Stimulated activated CD8-positive, alpha-beta memory T cell treated with anti-CD3 and anti-CD28 coated beads, Interleukin-12 subunit alpha, Interleukin-12 subunit beta, amount 100 ng/mL, for 1 hour (primary cell): ENCODE measurements around the gene USP1.

ENCODE experiments used
- DNase-seq: peaks from one replicate; pipeline ENCODE4 v3.0.0-alpha.2; 2020; ENCODE audit warnings: low read depth

The USP1 gene

DNA sequence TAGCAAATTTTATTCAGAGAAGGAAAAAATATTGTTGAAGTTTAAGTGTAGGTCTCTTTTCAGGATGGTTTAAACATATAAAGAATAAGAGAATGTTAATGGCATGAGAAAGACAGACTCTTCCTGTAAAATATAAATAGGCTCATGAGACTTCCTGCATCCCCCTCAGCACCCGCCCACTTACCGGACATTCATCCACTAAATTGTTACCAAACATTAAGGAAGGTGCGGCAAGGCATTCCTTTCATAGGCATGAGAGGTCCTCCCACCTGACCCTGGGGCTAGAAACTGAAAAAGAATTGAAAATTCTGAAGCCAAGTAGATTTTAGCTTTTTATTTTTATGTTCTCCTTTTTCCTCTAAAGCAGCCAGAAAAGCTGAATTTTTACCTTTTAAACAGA is 10.6 kb upstream of the USP1 start:
- DNase-seq: no peak

DNA sequence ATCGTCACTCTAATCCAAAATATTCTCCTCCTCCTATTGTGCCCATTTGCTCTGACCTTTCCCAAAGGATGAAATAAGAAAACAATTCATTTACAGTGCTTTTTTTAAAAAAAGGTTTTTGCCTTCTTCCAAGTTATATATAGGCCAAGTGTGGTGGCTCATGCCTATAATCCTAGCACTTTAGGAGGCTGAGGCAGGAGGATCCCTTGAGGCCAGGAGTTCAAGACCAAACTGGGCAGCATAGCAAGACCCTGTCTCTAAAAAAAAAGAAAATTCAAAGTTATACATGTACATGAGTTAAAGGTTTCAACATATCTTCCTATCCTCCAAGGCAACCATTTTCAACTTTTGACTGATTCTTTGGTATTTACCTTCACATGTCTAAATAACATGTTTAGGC is 10.1 kb upstream of the USP1 start:
- DNase-seq: no peak

DNA sequence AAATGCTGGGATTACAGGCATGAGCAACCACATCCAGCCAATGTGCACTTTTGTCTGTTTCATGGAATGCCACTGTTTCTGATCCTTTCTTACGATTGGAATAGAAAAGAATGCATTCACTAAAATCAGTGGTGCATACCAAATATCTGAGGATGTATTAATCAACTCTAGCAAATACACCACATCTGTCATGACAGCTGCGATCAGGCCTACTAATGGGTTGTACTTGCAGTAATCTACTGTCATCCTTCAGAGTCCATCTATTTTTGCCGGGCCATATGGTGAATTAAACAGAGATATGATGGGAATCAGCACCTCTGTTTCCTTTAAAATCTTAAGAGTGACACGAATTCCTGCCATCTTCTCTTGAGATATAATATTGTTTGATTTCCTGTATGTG is 8.5 kb upstream of the USP1 start:
- DNase-seq: no peak

DNA sequence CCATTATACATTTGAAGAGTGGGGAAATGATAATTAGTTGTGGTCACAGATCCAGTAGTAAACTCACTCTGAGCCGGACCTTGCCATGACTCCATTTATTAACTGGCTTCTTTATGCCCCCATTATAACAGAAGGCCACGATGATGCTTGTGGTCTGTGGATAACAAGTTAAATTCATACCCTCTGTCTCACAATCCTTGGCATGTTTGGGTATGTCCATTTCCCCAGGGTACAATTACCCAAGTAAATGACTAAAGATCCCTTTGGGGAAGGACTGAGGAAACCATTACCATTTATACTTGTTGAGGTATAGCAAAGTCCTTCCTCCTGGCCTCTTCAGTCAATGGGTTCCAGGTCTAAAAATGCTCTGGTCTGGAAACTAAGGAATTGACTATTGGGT is 7.3 kb upstream of the USP1 start:
- DNase-seq: no peak

DNA sequence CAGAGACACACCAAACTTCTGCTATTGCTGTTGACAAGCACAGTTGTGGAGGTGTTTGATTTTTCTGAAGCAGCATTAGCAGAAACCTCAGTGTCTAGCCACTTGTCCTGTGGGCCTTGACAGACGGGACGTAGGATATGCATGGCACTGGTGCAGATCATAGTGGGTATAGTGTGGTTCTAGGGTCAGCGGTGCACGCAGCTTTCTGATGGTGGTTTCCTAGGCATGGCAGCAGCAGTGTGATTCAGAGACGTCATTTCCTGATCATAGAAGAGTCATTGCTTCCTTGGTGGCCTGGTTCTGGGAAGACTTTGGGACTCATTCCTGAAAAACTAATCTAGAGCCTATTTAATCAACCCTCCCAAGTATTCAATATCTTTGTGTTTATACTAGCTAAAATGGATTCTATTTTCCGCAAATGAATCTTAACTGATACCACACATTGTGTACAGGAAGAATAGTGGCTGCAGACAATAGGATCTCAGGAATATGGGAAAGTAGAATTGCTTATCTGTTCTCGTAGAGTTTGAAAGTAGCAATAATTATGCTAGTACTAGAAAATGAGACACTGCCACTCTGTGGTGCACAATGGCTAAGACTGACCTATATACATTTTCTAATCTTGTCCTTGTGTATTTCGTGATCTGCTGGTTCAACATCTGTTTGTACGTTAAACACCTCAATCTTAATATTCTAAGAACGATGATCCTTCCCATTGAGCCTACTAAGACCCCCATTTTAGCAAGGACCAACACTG is 2.8 kb upstream of the USP1 start:
- no peak for DNase-seq

DNA sequence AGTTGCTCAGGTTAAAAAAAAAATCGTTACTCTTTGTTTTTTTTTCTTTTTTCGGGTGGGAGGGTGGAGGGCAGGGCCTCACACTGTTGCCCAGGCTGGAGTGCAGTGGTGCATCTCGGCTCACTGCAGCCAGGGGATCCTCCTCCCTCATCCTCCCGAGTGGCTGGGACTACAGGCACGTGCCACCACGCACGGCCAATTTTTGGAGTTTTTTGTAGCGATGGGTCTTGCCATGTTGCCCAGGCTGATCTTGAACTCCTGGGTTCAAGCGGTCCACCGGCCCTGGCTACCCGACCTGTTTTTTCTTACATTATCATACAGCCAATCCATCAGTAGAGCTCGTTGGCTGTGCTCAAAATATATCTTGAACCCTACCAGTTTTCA is 2.2 kb upstream of the USP1 start:
- DNase-seq: no peak

DNA sequence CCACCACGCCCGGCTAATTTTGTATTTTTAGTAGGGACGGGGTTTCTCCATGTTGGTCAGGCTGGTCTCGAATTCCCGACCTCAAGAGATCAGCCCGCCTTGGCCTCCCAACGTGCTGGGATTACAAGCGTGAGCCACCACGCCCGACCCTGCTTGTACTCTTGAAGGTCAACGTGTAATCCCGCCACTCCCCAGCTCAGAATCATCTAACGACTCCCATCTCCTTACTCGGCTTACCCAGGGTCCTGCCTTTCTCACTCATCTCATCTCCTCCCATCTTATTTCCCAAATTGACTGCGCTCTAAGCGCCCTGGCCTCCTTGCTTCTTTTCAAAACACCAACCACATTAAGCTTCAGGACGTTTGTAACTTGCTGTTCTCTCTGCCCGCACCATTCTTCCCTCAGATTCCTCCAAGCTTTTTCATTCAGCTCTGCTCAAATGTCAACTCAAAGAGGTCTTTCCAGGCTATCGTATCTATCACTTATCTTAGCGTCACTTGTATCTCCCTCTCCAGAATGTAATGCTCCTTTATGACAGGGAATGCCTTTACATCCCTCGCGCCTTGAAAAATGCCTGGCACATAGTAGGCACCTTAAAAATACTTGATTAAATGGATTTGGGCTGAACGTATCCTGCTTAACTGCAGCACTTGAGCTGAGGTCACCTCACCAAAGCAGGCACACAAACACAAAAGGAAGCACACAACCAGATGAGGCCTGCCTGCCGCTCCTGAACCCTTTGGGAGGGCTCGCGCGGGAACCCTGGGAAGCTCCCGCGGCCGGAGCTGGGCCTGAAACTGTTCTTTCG is 1.4 kb upstream of the USP1 start:
- DNase-seq: no peak

DNA sequence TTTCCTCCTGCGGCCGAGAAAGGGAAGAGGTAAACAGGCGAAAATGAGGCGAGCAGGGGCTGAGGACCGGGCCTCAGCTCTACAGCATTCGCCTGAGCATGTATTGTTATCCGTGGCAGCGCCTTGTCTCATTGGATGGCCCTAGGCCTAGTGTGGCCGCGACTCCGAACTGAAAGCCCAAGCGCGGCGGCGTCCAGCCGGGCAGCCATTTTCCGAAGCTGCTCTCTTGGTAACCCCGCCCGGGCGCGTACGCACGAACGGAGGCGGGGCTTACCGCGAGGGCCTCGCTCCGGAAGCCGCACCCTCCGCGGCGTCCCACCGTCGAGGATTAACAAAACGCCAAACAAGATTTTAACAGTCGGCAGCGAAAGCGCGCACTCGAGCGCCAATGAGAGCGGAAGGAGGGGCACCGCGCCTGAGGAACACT is 797 bp upstream of the USP1 start:
- DNase-seq: peak; percentile 93

DNA sequence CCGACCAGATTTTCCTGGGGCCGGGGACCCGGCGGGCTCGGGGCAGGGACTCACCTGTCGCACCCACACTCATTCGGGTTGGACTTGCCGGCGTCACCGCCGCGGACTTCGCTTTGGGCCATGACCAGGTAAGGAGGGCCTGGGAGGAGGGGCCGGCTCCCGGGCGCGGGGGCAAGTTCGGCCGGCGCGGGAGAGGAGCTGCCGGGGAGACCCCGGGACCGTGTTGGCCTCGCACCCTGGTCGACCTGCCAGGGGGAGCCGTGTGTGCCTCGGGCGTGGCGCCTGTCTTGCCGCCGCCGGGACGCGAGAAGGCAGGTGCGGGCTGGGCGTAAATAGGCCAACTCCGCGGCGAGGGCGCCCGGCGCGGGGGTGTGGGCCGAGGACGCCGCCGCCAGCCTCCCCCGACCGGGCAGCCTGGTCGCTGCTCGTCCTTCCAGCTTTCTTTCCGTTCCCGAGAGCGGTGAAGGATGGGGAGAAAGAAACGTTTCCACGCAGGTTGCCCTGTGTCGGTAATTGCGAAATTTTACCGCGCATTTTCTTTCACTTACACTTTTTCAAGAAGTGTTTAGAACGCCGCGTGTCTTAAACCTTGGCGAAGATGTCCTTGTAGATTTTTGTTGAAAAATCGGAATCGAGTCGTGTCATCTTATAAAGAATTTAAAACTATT is 558 bp downstream of the USP1 start:
- no peak for DNase-seq

DNA sequence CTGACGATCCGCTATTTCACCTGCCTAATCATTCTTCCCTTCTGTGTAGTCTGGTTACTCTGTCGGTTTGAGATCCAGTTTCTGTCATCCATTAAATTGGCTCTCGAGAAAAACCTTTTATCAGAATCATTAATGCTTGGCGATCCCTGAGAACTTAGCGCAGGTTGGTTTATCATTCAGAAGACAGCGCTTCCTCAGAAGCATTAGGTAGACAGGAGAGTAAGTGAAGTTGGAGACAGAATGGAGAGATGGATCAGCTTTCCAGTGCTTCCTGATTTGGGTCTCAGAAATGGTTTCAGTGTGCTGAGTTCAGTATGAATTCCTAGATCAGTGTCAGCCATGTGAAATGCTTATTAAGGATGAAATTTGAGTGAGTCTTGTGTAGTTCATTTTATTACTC is 1.3 kb downstream of the USP1 start:
- DNase-seq: no peak

DNA sequence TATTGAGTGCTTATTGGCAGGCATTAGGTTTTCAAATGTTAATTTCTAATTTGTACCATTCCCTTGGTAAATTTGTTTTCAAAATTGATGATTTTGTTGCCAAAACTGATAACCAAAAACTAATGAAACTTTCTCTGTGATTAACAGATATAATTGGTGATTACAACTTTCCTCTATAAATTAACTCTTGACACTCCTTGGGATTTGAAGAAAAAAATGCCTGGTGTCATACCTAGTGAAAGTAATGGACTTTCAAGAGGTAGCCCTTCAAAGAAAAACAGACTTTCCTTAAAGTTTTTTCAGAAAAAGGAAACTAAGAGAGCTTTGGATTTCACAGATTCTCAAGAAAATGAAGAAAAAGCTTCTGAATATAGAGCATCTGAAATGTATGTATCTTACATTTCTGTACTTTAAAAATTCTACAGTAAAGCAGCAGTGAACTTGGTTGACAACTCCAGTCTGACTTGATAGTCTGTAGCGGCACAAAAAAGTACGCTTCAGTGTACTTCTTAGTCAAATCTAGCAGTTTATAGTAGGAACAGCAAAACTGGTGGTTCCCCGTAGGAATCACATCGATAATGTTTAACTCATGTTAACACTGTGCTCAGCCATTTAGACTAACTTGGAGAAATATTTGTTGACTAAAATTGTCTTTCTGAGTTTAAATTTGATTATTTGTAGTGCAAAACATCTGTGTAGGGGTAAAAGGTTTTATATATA is 3.0 kb downstream of the USP1 start:
- DNase-seq: no peak

DNA sequence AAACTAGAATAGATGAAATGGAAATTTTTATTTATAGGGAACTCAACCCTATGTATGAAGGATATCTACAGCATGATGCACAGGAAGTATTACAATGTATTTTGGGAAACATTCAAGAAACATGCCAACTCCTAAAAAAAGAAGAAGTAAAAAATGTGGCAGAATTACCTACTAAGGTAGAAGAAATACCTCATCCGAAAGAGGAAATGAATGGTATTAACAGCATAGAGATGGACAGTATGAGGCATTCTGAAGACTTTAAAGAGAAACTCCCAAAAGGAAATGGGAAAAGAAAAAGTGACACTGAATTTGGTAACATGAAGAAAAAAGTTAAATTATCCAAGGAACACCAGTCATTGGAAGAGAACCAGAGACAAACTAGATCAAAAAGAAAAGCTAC is 7.9 kb downstream of the USP1 start:
- DNase-seq: no peak

DNA sequence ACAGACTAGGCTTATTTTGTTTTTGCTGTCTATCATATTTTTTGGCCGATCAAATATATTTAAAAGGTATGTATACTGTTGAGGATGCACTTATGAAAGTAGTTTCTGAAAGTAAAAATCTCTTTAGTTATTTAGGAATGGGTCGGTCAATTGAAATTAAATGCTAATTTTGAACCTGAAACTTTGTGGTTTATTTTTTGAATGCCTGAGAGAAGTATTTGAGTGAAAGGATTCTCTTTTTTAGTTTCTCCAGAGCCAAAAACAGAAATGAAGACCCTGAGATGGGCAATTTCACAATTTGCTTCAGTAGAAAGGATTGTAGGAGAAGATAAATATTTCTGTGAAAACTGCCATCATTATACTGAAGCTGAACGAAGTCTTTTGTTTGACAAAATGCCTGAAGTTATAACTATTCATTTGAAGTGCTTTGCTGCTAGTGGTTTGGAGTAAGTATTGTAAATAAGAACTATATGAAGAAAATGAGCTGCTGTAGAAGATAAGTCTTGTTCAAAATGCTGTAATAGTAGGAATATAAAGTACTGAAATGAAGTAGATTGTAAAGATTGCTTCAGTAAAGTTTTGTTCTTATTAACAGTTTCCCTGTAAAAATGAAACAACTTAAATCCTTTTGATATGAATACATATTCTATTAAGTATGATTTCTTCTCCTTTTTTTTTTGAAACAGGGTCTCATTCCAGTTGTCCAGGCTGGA is 11.5 kb downstream of the USP1 start:
- DNase-seq: no peak

DNA sequence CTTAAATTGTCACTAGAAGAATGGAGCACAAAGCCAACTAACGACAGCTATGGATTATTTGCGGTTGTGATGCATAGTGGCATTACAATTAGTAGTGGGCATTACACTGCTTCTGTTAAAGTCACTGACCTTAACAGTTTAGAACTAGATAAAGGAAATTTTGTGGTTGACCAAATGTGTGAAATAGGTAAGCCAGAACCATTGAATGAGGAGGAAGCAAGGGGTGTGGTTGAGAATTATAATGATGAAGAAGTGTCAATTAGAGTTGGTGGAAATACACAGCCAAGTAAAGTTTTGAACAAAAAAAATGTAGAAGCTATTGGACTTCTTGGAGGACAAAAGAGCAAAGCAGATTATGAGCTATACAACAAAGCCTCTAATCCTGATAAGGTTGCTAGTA is 13.5 kb downstream of the USP1 start:
- no peak for DNase-seq

DNA sequence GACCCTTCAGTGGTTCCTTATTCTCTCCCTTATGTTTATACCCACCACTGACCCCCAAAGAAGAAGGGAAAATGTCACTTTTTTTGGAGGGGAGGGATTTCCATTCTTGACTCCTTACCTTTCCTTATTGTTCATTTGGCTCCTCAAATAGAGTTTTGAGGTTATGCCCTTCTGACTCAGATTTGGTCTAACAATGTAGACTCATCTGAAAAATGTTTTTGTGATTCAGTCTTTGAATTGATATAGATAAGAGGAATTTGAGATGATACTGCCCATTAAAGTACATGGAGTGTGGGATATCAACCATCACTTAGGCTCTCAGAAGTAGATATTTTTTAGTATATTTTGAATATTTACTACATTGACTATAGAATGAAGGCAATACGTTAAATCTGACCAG is 16.1 kb downstream of the USP1 start:
- DNase-seq: no peak

DNA sequence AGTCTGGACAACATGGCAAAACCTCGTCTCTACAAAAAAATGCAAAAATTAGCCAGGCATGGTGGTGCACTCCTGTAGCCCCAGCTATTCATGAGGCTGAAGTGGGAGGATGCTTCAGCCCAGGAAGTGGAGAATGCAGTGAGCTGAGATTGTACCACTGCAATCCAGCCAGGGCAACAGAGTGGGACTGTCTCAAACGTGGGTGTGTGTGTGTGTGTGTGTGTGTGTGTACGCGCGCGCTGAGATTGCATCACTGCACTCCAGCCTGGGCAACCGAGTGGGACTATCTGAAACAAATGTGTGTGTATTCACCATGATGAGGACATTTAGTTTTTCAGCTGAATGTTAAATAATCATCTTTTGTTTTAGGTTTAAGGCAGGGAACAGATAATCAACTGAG is 21.1 kb downstream of the USP1 start:
- DNase-seq: no peak

DNA sequence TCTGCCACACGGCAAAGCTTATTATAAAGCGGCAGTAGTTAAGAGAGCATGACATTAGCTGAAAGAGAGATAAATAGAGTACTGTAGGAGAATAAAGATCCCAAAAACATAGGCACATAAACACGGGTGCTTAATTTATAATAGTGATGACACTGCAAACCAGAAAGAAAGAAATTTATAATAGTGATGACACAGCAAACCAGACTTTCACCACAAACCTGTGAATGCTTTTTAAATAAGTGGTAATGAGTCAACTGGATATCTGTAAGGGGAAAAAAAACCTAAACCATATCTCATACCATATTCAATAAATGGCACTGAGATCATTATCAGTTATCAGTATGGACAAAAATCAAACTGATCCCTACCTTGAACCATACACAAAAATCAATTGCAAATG is 25.5 kb downstream of the USP1 start:
- no peak for DNase-seq

DNA sequence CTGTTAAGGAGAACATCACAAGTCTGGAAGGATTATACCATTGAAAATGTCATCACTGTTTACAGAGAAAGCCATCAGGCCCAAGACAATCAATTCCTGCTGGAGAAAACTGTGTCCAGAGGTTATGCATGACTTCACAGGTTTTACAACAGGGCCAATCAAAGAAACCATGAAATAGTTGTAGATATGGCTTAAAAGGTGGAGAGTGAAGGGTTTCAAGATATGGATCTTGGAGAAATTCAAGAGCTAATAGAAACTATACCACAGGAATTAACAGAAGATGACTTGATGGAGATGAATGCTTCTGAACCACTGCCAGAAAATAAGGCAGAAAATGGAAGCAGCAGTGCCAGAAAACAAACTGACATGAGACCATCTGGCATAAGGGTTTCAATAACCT is 30.2 kb downstream of the USP1 start:
- no peak for DNase-seq

DNA sequence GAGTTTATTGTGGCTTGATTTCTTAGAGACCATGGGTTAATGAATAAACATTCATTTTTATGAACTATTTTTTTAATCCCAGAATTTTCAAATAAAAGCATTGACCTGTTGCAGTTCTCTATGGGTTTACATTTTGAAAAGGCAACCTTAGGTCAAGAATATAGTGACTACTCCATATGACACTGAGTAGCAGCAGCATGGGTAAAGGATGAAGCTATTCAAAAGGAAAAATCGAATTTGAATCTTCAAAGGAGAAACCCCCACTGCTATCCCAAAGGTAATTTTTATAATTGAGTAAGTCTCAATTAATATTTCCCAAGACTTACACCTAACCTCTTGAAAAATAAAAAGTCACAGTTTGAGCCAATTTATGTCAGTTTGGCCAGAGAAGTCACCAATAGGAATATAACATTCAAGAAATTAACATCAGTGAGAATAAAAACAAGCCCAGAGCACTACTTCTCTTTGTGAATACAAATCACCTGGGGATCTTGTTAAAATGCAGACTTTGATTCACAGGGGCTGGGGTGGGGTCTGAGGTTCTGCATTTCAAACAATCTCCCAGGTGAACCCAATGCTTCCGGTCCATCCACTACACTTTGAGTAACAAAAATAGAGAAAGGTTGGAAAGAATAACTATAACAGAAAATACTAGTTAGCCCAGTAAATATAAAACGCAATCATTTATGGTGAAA is 39.8 kb downstream of the USP1 start:
- no peak for DNase-seq

DNA sequence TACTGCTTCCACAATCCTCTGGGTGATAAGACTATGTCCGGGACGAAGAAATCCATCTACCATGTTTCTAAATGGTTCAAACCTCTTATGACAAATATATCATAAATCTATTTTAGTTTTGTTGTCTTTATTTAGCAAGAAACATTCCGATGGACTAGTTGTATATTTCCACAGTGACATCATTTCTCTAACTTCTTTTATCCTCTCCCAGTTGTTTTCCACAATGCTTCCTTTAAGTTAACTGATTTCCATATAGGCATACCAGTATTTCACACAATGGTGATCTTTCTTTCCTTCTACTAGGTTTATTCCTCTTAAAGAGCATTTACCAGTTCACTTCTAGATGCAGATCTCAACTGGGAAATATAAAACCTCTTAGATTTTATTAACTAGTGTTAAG is 44.8 kb downstream of the USP1 start:
- no peak for DNase-seq

DNA sequence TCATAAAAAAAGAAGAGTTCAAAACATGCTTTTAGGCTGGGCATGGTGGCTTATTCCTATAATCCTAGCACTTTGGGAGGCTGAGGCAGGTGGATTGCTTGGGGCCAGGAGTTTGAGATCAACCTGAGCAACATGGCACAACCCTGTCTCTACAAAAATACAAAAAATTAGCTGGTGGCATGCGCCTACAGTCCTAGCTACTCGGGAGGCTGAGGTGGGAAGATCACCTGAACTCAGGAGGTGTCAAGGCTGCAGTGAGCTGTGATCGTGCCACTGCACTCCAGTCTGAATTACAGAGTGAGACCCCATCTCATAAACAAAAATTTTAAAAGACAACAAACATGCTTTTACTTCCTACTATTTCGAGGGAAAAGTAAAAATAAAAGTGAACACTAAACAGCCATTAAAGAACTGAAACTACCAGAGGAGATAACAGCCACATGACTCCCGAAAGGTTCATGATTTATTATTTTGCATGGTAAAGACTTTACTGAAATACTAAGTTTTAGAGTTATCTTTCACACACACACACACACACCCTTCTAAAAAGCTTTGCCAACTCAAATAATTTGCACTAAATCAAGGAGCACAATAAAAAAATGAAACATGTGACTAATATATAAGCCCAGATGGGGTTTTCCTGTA is 48.1 kb downstream of the USP1 start:
- no peak for DNase-seq
